Measurements from ENCODE around the gene HDGFL2.
A peak's percentile ranks its signal among the peaks of the same experiment; 100 is the strongest.

Gene HDGFL2

DNA sequence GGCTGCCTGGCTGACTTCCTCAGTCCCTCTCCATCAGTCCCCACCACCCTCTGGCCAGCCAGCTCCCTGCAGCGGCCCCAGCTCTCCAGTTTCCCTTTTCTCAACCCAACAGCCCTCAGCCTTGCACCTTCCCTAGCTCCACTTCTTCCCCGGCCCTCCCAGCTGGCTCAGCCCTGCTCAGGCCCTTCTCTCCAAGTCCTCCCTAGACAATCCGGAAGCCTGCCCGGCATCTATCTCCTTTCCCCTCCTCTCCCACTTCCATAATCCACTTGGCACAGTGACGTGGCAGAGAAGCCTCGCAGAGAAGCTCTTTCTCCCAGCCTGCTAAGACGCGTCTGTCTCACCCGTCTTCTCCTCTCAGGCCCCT, 15.6 kb upstream of the HDGFL2 start:
- H3K4me1 ChIP-seq (ENCODE audit: control insufficient read depth, insufficient read depth, low read length): peaks cover 33% of the 10 kb centered on the region
- peak; percentile 82 for DNase-seq (ENCODE audit: low read depth)
- H3K27me3 ChIP-seq (replicated peaks; ENCODE audit: control insufficient read depth, insufficient read depth, low read length): no peaks in the 10 kb centered on the region
- H3K36me3 ChIP-seq (ENCODE audit: control insufficient read depth, insufficient read depth, low read length, severe bottlenecking): peaks cover 22% of the 10 kb centered on the region
- H3K4me3 ChIP-seq (ENCODE audit: low read length): peak overlapping the region; percentile 99
- H3K9me3 ChIP-seq (ENCODE audit: control insufficient read depth, low read length): no peaks in the 10 kb centered on the region
- H3K9ac ChIP-seq (ENCODE audit: low read length): peak overlapping the region; percentile 99

GRCh38 chr19:4456843-4457653, 15.0 kb upstream of the HDGFL2 start:
- H3K4me3 ChIP-seq (ENCODE audit: low read length): peak overlapping the region; percentile 99
- no peaks in the 10 kb centered on the region for H3K9me3 ChIP-seq (ENCODE audit: control insufficient read depth, low read length)
- no peaks in the 10 kb centered on the region for H3K27me3 ChIP-seq (replicated peaks; ENCODE audit: control insufficient read depth, insufficient read depth, low read length)
- peaks cover 17% of the 10 kb centered on the region for H3K36me3 ChIP-seq (ENCODE audit: control insufficient read depth, insufficient read depth, low read length, severe bottlenecking)
- H3K9ac ChIP-seq (ENCODE audit: low read length): peak overlapping the region; percentile 99
- H3K4me1 ChIP-seq (ENCODE audit: control insufficient read depth, insufficient read depth, low read length): peaks cover 33% of the 10 kb centered on the region
- DNase-seq (ENCODE audit: low read depth): peak; percentile 85

GRCh38 chr19:4457654-4458395, 14.3 kb upstream of the HDGFL2 start, which contains the start of gene UBXN6:
Gene UBXN6 (minus strand): TSS chr19:4457794. CDS start chr19:4457697, 97 bp downstream.
- DNase-seq (ENCODE audit: low read depth): peak; percentile 99
- Histone ChIP-seq H3K27me3 (replicated peaks; ENCODE audit: control insufficient read depth, insufficient read depth, low read length) (no peaks in the 10 kb centered on the region), H3K4me1 (ENCODE audit: control insufficient read depth, insufficient read depth, low read length) (peaks cover 33% of the 10 kb centered on the region), H3K9ac (ENCODE audit: low read length) (peak within 1 kb of the TSS; percentile 99), H3K4me3 (ENCODE audit: low read length) (peak within 1 kb of the TSS; percentile 99), H3K36me3 (ENCODE audit: control insufficient read depth, insufficient read depth, low read length, severe bottlenecking) (peaks cover 9% of the 10 kb centered on the region), H3K9me3 (ENCODE audit: control insufficient read depth, low read length) (no peaks in the 10 kb centered on the region)

GRCh38 chr19:4464815-4465581, 7.1 kb upstream of the HDGFL2 start:
- no peak for DNase-seq (ENCODE audit: low read depth)
- H3K27me3 ChIP-seq (replicated peaks; ENCODE audit: control insufficient read depth, insufficient read depth, low read length): no peaks in the 10 kb centered on the region
- H3K9ac ChIP-seq (ENCODE audit: low read length): no peak overlapping the region
- no peaks in the 10 kb centered on the region for H3K4me1 ChIP-seq (ENCODE audit: control insufficient read depth, insufficient read depth, low read length)
- H3K9me3 ChIP-seq (ENCODE audit: control insufficient read depth, low read length): no peaks in the 10 kb centered on the region
- no peaks in the 10 kb centered on the region for H3K36me3 ChIP-seq (ENCODE audit: control insufficient read depth, insufficient read depth, low read length, severe bottlenecking)
- H3K4me3 ChIP-seq (ENCODE audit: low read length): no peak overlapping the region

- H3K9me3 ChIP-seq (ENCODE audit: control insufficient read depth, low read length): no peaks in the 10 kb centered on the region
- H3K27me3 ChIP-seq (replicated peaks; ENCODE audit: control insufficient read depth, insufficient read depth, low read length): no peaks in the 10 kb centered on the region
- peaks cover 4% of the 10 kb centered on the region for H3K4me1 ChIP-seq (ENCODE audit: control insufficient read depth, insufficient read depth, low read length)
- H3K4me3 ChIP-seq (ENCODE audit: low read length): no peak overlapping the region
- H3K36me3 ChIP-seq (ENCODE audit: control insufficient read depth, insufficient read depth, low read length, severe bottlenecking): no peaks in the 10 kb centered on the region
- no peak overlapping the region for H3K9ac ChIP-seq (ENCODE audit: low read length)
- DNase-seq (ENCODE audit: low read depth): no peak
These were observed 4.3 kb upstream of the HDGFL2 start for GRCh38 chr19:4467835-4468234.

- peaks cover 11% of the 10 kb centered on the region for H3K36me3 ChIP-seq (ENCODE audit: control insufficient read depth, insufficient read depth, low read length, severe bottlenecking)
- H3K27me3 ChIP-seq (replicated peaks; ENCODE audit: control insufficient read depth, insufficient read depth, low read length): no peaks in the 10 kb centered on the region
These were observed 509 bp upstream of the HDGFL2 start for GRCh38 chr19:4471403-4472173.

DNA sequence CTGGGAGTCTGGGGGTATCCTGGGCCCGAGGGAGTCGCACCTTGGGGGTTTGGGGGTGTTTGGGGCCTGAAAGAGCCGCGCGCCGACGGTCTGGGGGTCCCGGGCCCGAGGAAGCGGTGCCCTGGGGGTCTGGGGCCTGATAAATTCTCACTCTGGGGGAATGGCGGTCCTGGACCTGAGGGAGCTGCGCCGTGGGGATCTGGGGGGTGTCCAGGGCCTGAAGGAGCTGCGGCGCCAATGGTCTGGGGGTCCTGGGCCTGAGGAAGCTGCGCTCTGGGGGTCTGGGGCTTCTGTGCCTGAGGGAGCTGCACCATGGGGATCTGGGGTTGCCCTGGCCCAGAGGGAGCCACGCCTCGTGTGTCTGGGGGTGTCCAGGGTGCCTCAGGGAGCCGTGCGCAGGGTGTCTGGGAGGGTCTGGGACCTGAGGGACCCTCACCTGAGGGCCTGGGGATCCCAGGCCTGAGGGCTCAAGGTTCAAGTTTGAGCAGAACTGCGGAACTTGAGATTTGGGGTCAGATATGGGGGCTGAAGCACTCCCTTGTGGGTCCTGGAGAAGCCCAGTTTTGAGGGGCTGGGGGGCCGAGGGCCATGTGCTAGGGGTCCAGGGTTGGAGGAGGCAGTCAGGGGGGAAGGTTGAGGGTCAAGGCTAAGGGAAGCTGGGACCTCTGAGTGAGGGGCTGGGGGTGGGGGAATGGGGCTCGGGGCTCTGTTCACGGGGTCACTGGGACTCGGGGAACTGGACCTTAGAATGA, 1.1 kb downstream of the HDGFL2 start:
- peaks cover 15% of the 10 kb centered on the region for H3K4me1 ChIP-seq (ENCODE audit: control insufficient read depth, insufficient read depth, low read length)
- no peaks in the 10 kb centered on the region for H3K27me3 ChIP-seq (replicated peaks; ENCODE audit: control insufficient read depth, insufficient read depth, low read length)
- DNase-seq (ENCODE audit: low read depth): no peak
- peak overlapping the region; percentile 87 for H3K4me3 ChIP-seq (ENCODE audit: low read length)
- H3K9ac ChIP-seq (ENCODE audit: low read length): peak overlapping the region; percentile 93
- H3K9me3 ChIP-seq (ENCODE audit: control insufficient read depth, low read length): no peaks in the 10 kb centered on the region
- H3K36me3 ChIP-seq (ENCODE audit: control insufficient read depth, insufficient read depth, low read length, severe bottlenecking): peaks cover 22% of the 10 kb centered on the region

More at GRCh38 chr19:4471403-4472173, 509 bp upstream of the HDGFL2 start:
- Histone ChIP-seq H3K4me1 (ENCODE audit: control insufficient read depth, insufficient read depth, low read length) (peaks cover 15% of the 10 kb centered on the region), H3K4me3 (ENCODE audit: low read length) (peak overlapping the region; percentile 88), H3K9ac (ENCODE audit: low read length) (peak overlapping the region; percentile 92), H3K9me3 (ENCODE audit: control insufficient read depth, low read length) (no peaks in the 10 kb centered on the region)
- peak; percentile 100 for DNase-seq (ENCODE audit: low read depth)

DNA sequence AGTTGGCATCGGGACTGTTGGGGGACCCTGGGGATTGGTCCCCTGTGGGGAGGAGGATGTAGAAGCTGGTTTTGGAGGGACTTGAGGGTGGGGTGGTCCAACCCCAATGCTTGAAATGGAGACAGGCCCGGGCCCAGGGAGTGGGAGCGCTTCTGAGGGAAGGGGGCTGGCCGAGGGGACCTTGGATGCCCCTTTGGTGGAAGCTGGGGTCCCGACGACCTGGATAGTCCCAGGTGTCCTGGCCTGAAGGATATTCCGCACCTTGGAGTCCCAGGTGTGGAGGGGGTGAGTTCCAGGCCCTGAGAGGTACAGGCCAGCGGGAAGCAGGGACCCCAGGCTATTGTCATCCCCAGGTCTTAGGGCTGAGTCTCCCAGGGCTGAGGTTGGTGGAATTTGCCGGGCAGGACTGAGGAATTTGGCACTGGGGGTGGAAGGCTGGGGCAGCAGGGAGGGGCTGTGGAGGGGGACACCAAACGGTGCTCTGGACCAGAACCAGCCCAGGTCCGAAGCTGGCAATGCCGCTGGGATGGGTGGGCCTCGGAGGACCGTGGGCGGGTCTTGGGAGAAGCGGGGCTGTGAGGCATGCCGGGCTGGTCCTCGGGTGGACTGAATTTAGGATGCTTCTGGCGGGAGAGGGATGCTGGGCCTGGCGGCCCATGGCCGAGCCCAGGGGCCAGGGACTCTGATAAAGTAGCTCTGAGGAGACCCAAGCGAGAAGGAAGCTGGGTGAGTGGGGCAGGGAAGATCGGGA, 1.8 kb downstream of the HDGFL2 start:
- Histone ChIP-seq H3K9me3 (ENCODE audit: control insufficient read depth, low read length) (no peaks in the 10 kb centered on the region), H3K9ac (ENCODE audit: low read length) (peak overlapping the region; percentile 93), H3K4me1 (ENCODE audit: control insufficient read depth, insufficient read depth, low read length) (peaks cover 15% of the 10 kb centered on the region), H3K36me3 (ENCODE audit: control insufficient read depth, insufficient read depth, low read length, severe bottlenecking) (peaks cover 28% of the 10 kb centered on the region), H3K27me3 (replicated peaks; ENCODE audit: control insufficient read depth, insufficient read depth, low read length) (no peaks in the 10 kb centered on the region), H3K4me3 (ENCODE audit: low read length) (peak overlapping the region; percentile 87)
- peak; percentile 57 for DNase-seq (ENCODE audit: low read depth)

DNA sequence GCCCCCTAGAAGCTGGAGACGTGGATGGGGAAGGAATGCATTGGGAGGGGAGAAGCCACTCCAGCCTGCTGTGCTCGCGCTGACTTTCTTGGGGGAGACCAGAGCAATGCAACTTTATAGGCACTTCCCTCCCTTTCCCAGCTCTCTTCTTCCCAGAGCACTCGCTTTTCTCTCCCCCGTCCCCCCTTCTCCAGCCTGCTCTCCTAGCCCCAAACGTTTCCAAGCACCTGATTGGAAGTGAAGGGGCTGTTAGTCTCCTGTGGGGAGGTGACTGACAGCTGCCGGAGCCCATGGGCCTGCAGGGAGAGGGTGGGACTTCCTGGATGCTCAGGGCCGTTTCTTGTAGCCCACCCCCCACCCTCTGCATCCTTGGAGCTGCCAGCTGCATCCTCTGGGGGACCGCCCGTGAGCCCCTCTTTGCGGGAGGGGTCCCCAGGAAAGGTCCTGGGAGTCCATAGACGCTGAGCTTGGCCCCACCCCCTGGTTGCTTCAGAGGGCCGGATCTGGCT, 2.5 kb downstream of the HDGFL2 start:
- no peaks in the 10 kb centered on the region for H3K27me3 ChIP-seq (replicated peaks; ENCODE audit: control insufficient read depth, insufficient read depth, low read length)
- peaks cover 15% of the 10 kb centered on the region for H3K4me1 ChIP-seq (ENCODE audit: control insufficient read depth, insufficient read depth, low read length)
- no peaks in the 10 kb centered on the region for H3K9me3 ChIP-seq (ENCODE audit: control insufficient read depth, low read length)
- DNase-seq (ENCODE audit: low read depth): peak; percentile 83
- peak overlapping the region; percentile 87 for H3K4me3 ChIP-seq (ENCODE audit: low read length)
- peak overlapping the region; percentile 93 for H3K9ac ChIP-seq (ENCODE audit: low read length)
- H3K36me3 ChIP-seq (ENCODE audit: control insufficient read depth, insufficient read depth, low read length, severe bottlenecking): peaks cover 31% of the 10 kb centered on the region

Data from adipocyte (in vitro differentiated cells).